OCI-LY3 (cell line): ENCODE data around the gene ZNF407.

Experiments used
- H2AFZ ChIP-seq: fragments of 200-600, 300-600 bp; shearing (Covaris generic); 2 replicates; pipeline ENCODE4 v1.6.0; 2014; ENCODE audit warnings: antibody characterized with exemption, low read depth, low read length
- H3K27ac ChIP-seq: fragments of 200-600, 300-600 bp; sonication (generic); 2 replicates; pipeline ENCODE4 v1.5.1; 2014; ENCODE audit warnings: mild to moderate bottlenecking, low read length, moderate library complexity, mixed read lengths
- H3K27me3 ChIP-seq: fragments of 200-600, 300-600 bp; sonication (generic); 2 replicates; pipeline ENCODE4 v1.6.1; 2014; ENCODE audit warnings: low read depth, low read length, mixed read lengths
- H3K36me3 ChIP-seq: fragments of 200-600, 300-600 bp; sonication (generic); replicated peaks from 2 replicates; pipeline ENCODE3; 2014; ENCODE audit warnings: low read depth, low read length, mixed read lengths
- H3K4me1 ChIP-seq: fragments of 300-600, 200-600 bp; sonication (generic); 2 replicates; pipeline ENCODE4 v1.6.1; 2014; ENCODE audit warnings: low read length, mixed read lengths
- H3K4me2 ChIP-seq: fragments of 200-600, 300-600 bp; sonication (generic); 2 replicates; pipeline ENCODE4 v1.6.1; 2014; ENCODE audit warnings: low read length, mixed read lengths
- H3K4me3 ChIP-seq: fragments of 300-600, 200-600 bp; sonication (generic); 2 replicates; pipeline ENCODE4 v1.5.1; 2014; ENCODE audit warnings: antibody characterized with exemption, mild to moderate bottlenecking, low read length, moderate library complexity
- H3K79me2 ChIP-seq: fragments of 300-600, 200-600 bp; shearing (Covaris generic); 2 replicates; pipeline ENCODE4 v1.6.1; 2014; ENCODE audit warnings: mild to moderate bottlenecking, low read length, mixed read lengths
- H3K9ac ChIP-seq: fragments of 300-600, 200-600 bp; shearing (Covaris generic); 2 replicates; pipeline ENCODE4 v1.6.0; 2014; ENCODE audit warnings: mild to moderate bottlenecking, low read length, moderate library complexity
- H3K9me3 ChIP-seq: fragments of 200-600, 300-600 bp; shearing (Covaris generic); 2 replicates; pipeline ENCODE4 v1.6.1; 2014; ENCODE audit warnings: low read length, mixed read lengths; ENCODE audit not compliant: insufficient read depth
- H4K20me1 ChIP-seq: fragments of 200-600, 300-600 bp; sonication (generic); 2 replicates; pipeline ENCODE4 v1.6.1; 2016; ENCODE audit warnings: low read length, mixed read lengths; ENCODE audit not compliant: insufficient read depth
- CTCF ChIP-seq: fragments of 200-600, 300-600 bp; sonication (generic); IDR thresholded peaks from 2 replicates; pipeline ENCODE4 v1.5.1; 2014; ENCODE audit warnings: antibody characterized with exemption, low read length, low read depth
- EZH2phosphoT487 ChIP-seq: fragments of 200-600 bp; shearing (Covaris generic); IDR thresholded peaks from 2 replicates; pipeline ENCODE4 v1.6.1; 2018; ENCODE audit warnings: antibody characterized with exemption, mixed run types, low read depth

The ZNF407 gene

GRCh38 chr18:75029481-75029880, 431.8 kb downstream of the ZNF407 start:
- H4K20me1 ChIP-seq: no peaks in the 10 kb centered on the region

GRCh38 chr18:75031717-75032317, 434.1 kb downstream of the ZNF407 start:
- H3K9ac ChIP-seq: no peak overlapping the region
- no peaks in the 10 kb centered on the region for H3K79me2 ChIP-seq
- H3K27ac ChIP-seq: no peak overlapping the region
- no peaks in the 10 kb centered on the region for H3K36me3 ChIP-seq
- no peak overlapping the region for H3K4me2 ChIP-seq
- no peaks in the 10 kb centered on the region for H3K27me3 ChIP-seq
- no peaks in the 10 kb centered on the region for H3K4me1 ChIP-seq
- H4K20me1 ChIP-seq: no peaks in the 10 kb centered on the region
- H2AFZ ChIP-seq: no peak overlapping the region
- H3K4me3 ChIP-seq: no peak overlapping the region
- TF ChIP-seq EZH2phosphoT487 (no peak), CTCF (no peak)
- no peaks in the 10 kb centered on the region for H3K9me3 ChIP-seq

More at GRCh38 chr18:75029481-75029880, 431.8 kb downstream of the ZNF407 start:
- Histone ChIP-seq H3K4me2 (no peak overlapping the region), H3K4me3 (no peak overlapping the region), H3K4me1 (no peaks in the 10 kb centered on the region), H3K27ac (no peak overlapping the region), H3K27me3 (no peaks in the 10 kb centered on the region), H3K36me3 (no peaks in the 10 kb centered on the region), H3K9ac (no peak overlapping the region), H2AFZ (no peak overlapping the region), H3K79me2 (no peaks in the 10 kb centered on the region), H3K9me3 (no peaks in the 10 kb centered on the region)
- TF ChIP-seq CTCF (no peak), EZH2phosphoT487 (no peak)

- Histone ChIP-seq H3K27ac (no peak overlapping the region), H3K4me1 (no peaks in the 10 kb centered on the region), H3K9ac (no peak overlapping the region), H3K9me3 (no peaks in the 10 kb centered on the region), H2AFZ (no peak overlapping the region), H3K4me3 (no peak overlapping the region), H3K4me2 (no peak overlapping the region), H4K20me1 (no peaks in the 10 kb centered on the region), H3K79me2 (no peaks in the 10 kb centered on the region), H3K27me3 (no peaks in the 10 kb centered on the region), H3K36me3 (no peaks in the 10 kb centered on the region)
- TF ChIP-seq EZH2phosphoT487: no peak
- TF ChIP-seq CTCF: no peak
These were observed 435.8 kb downstream of the ZNF407 start for GRCh38 chr18:75033516-75033915.

GRCh38 chr18:75034937-75035336, 437.3 kb downstream of the ZNF407 start:
- Histone ChIP-seq H3K79me2 (no peaks in the 10 kb centered on the region), H3K4me1 (peaks cover 5% of the 10 kb centered on the region), H3K4me3 (no peak overlapping the region), H3K27me3 (no peaks in the 10 kb centered on the region), H3K36me3 (no peaks in the 10 kb centered on the region), H4K20me1 (no peaks in the 10 kb centered on the region), H2AFZ (no peak overlapping the region), H3K9me3 (no peaks in the 10 kb centered on the region), H3K4me2 (no peak overlapping the region), H3K9ac (no peak overlapping the region), H3K27ac (no peak overlapping the region)
- TF ChIP-seq EZH2phosphoT487 (no peak), CTCF (no peak)
